Embryonic facial prominence (tissue), 1 donor: ENCODE data around the gene RNU2-1.
"Not testable (repeated sequence)": the region's sequence is repeated elsewhere in the genome, so short reads cannot be mapped to it uniquely, and the experiment has no call there.

ENCODE experiments used
- DNase-seq: peaks from one replicate; pipeline ENCODE4 v3.0.0-alpha.2; 2016; ENCODE audit errors: extremely low spot score

The RNU2-1 gene

DNA sequence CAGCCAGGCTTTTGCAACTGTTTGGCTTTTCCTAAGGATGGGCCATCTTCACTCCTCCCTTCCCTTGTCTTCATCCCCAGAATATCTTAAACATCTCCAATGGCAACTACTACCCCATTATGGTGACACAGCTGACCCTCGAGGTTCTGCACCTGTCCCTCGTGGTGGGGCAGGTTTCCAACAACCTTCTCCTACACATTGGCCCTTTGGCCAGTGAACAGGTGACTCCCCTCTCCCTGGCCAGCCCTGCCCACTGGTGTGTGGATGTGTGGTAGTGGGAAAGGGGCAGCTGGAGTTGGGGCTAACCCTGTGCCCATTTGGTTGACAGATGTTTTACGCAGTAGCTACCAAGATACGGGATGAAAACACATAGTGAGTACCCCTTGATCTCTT, 17.4 kb downstream of the RNU2-1 start:
- no peak for DNase-seq

- no peak for DNase-seq
Measured at GRCh38 chr17:43215341-43215740, 18.4 kb downstream of the RNU2-1 start.

GRCh38 chr17:43213545-43213944, 20.2 kb downstream of the RNU2-1 start:
- no peak for DNase-seq

DNA sequence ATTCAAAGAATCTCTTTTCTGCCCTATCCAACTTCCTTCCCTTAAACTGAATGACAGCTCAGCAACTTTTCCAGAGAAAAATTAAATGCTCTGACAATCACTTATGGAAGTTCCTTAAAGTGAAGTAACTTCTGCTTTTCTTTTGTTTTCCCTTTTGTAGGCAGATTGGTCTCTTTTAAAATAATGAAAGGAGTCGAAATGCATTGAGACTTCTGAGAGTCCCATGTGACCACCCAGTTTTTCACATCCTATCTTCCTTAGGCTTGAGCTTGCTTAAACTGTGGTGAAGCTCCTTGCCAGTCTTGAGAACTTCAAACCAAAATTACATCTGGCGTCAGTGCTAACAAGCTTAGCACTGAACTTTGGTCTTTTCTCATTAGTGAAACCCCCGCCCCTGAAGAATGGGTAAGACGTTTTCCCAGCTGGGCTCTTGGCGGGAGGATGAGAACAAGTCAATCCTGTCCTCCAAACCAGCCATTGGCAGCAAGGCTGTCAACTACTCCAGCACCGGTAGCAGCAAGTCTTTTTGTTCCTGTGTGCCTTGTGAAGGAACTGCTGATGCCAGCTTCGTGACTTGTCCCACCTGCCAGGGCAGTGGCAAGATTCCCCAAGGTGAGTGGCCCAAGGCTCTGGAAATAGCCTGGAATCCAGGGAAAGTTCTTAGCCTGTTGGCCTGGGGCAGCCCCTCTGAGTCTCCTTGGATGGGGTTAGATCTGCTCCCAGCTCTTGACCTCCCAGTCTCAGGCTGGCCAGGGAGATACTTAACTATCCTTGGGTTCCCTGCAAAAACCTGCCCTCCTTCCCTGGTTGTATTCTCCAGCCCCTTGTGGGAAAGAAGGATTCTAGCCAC, 20.9 kb downstream of the RNU2-1 start:
- DNase-seq: no peak

DNA sequence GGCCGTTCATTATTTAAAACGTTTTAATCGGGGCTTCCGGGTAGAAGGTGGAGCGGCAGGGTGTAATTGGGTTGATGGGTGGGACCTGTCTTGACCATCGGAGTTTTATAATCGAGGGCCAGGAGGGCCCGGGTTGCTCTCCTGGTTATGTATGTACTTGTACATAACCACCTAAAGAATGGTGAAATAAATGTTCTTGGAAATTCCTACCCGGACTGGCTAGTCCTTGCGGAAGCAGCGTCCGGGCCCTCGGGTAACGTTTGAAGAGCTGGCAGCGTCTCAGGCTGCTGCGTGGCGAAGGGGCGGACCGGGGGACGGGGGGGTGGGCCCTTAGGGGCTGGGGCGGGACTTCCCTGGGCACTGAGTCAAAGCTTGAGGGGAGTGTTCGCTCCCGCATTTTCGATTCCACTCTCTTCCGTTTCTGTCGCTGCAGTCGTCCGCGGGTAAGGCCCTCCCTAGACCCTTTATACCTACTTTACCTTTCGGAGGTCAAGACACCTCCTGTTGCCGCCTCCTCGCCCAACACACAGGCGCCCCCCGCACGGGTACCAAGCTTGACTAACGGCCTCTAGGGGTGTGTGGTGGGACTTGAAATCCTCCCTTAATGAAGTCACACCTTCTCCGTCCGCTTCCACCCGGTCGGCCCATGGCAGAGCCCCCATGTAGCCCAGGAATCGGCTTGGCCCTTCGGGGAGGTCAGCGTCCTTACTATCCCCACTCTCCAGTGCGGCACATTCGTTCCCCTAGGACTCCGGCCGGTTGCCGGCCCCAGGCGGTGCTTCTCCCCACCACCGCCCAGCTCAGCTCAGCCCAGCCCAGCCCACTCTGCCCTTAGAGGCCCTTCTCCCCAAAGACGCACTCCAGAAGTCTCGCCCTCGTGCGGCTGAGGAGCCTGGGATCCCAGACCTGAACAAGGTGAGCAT, 22.0 kb downstream of the RNU2-1 start, which contains the start of gene TMEM106A:
TSS of gene TMEM106A (plus strand) at position 396 of the 923 bp plus-strand sequence. CDS start 1,167 bp downstream, outside the sequence.
- DNase-seq: peak; percentile 50

- DNase-seq: no peak
Measured at GRCh38 chr17:43211123-43211479, 22.7 kb downstream of the RNU2-1 start.

DNA sequence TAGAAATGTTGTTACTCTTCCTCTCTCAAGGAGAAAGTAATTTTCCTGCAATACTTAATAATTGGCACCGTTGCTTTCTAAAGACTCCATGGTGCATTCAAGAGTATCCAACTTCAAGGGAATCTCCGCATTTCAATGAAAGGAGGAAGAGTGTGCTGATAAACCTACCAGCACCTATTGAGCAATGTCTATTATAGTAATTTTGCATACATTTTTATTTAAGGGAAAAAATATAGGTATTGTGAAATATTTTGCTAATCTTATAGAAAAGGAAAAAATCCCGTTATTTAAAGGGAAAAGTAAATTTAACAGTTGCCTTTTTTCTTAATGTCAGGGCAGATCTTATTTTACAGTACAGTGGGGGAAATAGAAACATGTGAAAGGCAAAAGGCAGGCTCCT, 23.2 kb downstream of the RNU2-1 start:
- DNase-seq: no peak

DNA sequence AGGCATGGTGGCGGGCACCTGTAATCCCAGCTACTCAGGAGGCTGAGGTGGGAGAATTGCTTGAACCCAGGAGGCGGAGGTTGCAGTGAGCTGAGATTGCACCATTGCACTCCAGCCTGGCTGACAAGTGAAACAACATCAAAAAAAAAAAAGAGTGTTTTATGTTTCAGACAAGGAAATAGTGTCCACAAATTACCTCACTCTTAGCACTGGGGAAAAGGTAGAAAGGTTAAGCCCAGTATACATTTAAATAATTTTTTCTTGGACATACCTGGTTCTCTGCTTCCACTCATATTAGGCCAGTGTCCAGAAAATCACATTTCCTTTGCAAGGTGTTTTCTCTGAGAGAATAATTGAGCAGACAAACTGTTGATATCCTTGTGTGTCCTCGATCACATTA, 30.8 kb downstream of the RNU2-1 start:
- DNase-seq: not testable (repeated sequence)

GRCh38 chr17:43200127-43200526, 33.6 kb downstream of the RNU2-1 start:
- no peak for DNase-seq

DNA sequence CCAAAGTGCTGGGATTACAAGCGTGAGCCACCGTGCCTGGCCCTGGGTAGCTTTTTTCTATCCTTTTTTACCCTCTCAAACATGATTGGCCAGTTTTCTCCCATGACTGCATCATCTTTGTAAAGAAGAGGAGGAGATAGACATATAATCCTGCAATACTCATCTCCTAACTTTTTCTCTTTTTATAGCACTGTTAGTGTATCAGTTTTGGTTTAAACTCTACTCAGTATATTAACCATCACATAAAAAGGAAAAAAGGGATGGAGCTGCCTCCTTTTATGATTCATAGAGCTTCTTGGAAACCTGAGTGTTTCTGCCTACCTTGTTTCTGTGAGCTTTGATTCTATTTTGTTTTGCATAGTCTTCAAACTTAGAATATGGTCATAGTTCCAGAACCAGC, 34.1 kb downstream of the RNU2-1 start:
- DNase-seq: no peak

GRCh38 chr17:43193251-43193650, 40.5 kb downstream of the RNU2-1 start:
- no peak for DNase-seq

DNA sequence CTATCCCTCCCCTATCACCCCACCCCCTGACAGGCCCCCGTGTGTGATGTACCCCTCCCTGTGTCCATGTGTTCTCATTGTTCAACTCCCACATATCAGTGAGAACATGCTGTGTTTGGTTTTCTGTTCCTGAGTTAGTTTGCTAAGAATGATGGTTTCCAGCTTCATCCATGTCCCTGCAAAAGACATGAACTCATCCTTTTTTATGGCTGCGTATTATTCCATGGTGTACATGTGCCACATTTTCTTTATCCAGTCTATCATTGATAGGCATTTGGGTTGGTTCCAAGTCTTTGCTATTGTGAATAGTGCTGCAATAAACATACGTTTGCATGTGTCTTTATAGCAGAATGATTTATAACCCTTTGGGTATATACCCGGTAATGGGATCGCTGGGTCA, 47.1 kb downstream of the RNU2-1 start:
- not testable (repeated sequence) for DNase-seq

DNA sequence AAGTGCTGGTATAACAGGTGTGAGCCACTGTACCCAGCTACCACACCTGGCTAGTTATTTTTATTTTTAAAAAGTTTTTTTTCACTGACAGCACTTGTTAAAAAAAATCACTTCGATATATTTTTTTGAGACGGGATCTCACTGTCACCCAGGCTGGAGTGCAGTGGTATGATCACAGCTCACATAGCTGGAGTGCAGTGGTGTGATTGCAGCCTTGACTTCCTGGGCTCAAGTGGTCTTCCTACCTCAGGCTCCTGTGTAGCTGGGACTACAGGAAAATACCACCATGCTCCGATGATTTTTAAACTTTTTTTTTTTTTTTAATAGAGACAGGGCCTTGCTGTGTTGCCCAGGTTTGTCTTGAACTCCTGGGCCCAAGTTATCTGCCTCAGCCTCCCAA, 49.9 kb downstream of the RNU2-1 start:
- DNase-seq: no peak
